ENCODE data around the gene CASKIN2. TPM values are rescaled to one million over a fixed set of nuclear protein-coding genes. Genes with fewer than 3 reads are reported as not detected.

The CASKIN2 gene
- 31.7 TPM for total RNA-seq

GRCh38 chr17:75515496-75516254 lies at the start of gene CASKIN2:
CASKIN2 (minus strand) TSS chr17:75515537; CDS start chr17:75513804, 1,733 bp downstream.

GRCh38 chr17:75524970-75525805 lies 9.9 kb upstream of the CASKIN2 start, which contains the start of gene LLGL2:
LLGL2 (plus strand) TSS chr17:75525697; CDS start chr17:75543427, 17,730 bp downstream.

GRCh38 chr17:75516255-75516618 lies 900 bp upstream of the CASKIN2 start, which contains the start of gene TSEN54:
TSEN54 (plus strand) TSS chr17:75516528; CDS start chr17:75516561, 33 bp downstream.

GRCh38 chr17:75456417-75457046 lies 58.8 kb downstream of the CASKIN2 start, which contains the start of gene TMEM94:
TMEM94 (plus strand) TSS chr17:75456635; CDS start chr17:75471906, 15,271 bp downstream.

Other genes with a start within 250 kb of the CASKIN2 start
- gene MIF4GD, start 244.3 kb downstream of the CASKIN2 start, total RNA-seq: 16.1 TPM
- 8.6 TPM for gene SLC25A19, start 226.1 kb downstream of the CASKIN2 start, total RNA-seq
- 96.6 TPM for gene GRB2, start 109.9 kb downstream of the CASKIN2 start, total RNA-seq
- 96.0 TPM for gene TMEM94, start 58.9 kb downstream of the CASKIN2 start, total RNA-seq
- 23.6 TPM for gene TSEN54, start 991 bp upstream of the CASKIN2 start, total RNA-seq
- gene LLGL2, start 10.2 kb upstream of the CASKIN2 start, total RNA-seq: 74.6 TPM
- gene MYO15B, start 72.3 kb upstream of the CASKIN2 start, total RNA-seq: 260 TPM
- gene SMIM5, start 117.9 kb upstream of the CASKIN2 start, total RNA-seq: 20.1 TPM
- gene RECQL5, start 151.6 kb upstream of the CASKIN2 start, total RNA-seq: 36.8 TPM
- 38.3 TPM for gene SAP30BP, start 151.8 kb upstream of the CASKIN2 start, total RNA-seq
- 9.5 TPM for gene ITGB4, start 205.9 kb upstream of the CASKIN2 start, total RNA-seq
- 31.0 TPM for gene GALK1, start 249.7 kb upstream of the CASKIN2 start, total RNA-seq

Data from metanephros (tissue), 1 donor.